ENCODE data around the gene FGGY.

GRCh38 chr1:59328353-59328752 is 31.5 kb downstream of the FGGY start:
- TF ChIP-seq, protein P1, sequence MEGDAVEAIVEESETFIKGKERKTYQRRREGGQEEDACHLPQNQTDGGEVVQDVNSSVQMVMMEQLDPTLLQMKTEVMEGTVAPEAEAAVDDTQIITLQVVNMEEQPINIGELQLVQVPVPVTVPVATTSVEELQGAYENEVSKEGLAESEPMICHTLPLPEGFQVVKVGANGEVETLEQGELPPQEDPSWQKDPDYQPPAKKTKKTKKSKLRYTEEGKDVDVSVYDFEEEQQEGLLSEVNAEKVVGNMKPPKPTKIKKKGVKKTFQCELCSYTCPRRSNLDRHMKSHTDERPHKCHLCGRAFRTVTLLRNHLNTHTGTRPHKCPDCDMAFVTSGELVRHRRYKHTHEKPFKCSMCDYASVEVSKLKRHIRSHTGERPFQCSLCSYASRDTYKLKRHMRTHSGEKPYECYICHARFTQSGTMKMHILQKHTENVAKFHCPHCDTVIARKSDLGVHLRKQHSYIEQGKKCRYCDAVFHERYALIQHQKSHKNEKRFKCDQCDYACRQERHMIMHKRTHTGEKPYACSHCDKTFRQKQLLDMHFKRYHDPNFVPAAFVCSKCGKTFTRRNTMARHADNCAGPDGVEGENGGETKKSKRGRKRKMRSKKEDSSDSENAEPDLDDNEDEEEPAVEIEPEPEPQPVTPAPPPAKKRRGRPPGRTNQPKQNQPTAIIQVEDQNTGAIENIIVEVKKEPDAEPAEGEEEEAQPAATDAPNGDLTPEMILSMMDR (conservative IDR thresholded peaks at IDR 0.05), result no peak
- no peak for TF ChIP-seq EZH2 (IDR thresholded peaks at IDR 0.05; ENCODE audit: low read depth)
